ENCODE data around the gene PARP14.

The PARP14 gene

GRCh38 chr3:122772827-122773226 lies 92.2 kb downstream of the PARP14 start:
- TF ChIP-seq CTCF (IDR thresholded peaks at IDR 0.05), result no peak
- Histone ChIP-seq H3K4me3 (no peak overlapping the region), H3K9me3 (no peaks in the 10 kb centered on the region), H3K27ac (no peak overlapping the region), H3K27me3 (no peaks in the 10 kb centered on the region), H3K36me3 (peaks cover 8 to 22% (median 16%) of the 10 kb centered on the region in 3 donors), H3K4me1 (no peaks in the 10 kb centered on the region)
- intact Hi-C loops (cut with DNase I; ENCODE audit: low total_unique reads), result no loop called here
- DNase-seq, result no peak

GRCh38 chr3:122773944-122774509 lies 93.4 kb downstream of the PARP14 start:
- Histone ChIP-seq H3K27ac (no peak overlapping the region), H3K27me3 (no peaks in the 10 kb centered on the region), H3K4me1 (no peaks in the 10 kb centered on the region), H3K36me3 (peaks cover 8 to 17% (median 12%) of the 10 kb centered on the region in 3 donors), H3K9me3 (no peaks in the 10 kb centered on the region), H3K4me3 (no peak overlapping the region)
- intact Hi-C loops (cut with DNase I; ENCODE audit: low total_unique reads), result no loop called here
- no peak for TF ChIP-seq CTCF (IDR thresholded peaks at IDR 0.05)
- DNase-seq, result no peak

- DNase-seq, result no peak
- Histone ChIP-seq H3K36me3 (peaks cover 8 to 17% (median 12%) of the 10 kb centered on the region in 3 donors), H3K4me3 (no peak overlapping the region), H3K27ac (no peak overlapping the region), H3K4me1 (no peaks in the 10 kb centered on the region), H3K9me3 (no peaks in the 10 kb centered on the region), H3K27me3 (no peaks in the 10 kb centered on the region)
- TF ChIP-seq CTCF (IDR thresholded peaks at IDR 0.05), result no peak
- intact Hi-C loops (cut with DNase I; ENCODE audit: low total_unique reads), result no loop called here
These were observed 93.9 kb downstream of the PARP14 start for GRCh38 chr3:122774564-122774963.

- intact Hi-C loops (cut with DNase I; ENCODE audit: low total_unique reads), result no loop called here
- peaks cover 0 to 9% (median 6%) of the 10 kb centered on the region in 3 donors for H3K36me3 ChIP-seq
- no peaks in the 10 kb centered on the region for H3K9me3 ChIP-seq
- DNase-seq, result no peak
- H3K27ac ChIP-seq, result no peak overlapping the region
- TF ChIP-seq CTCF (IDR thresholded peaks at IDR 0.05), result no peak
- no peaks in the 10 kb centered on the region for H3K4me1 ChIP-seq
- no peaks in the 10 kb centered on the region for H3K27me3 ChIP-seq
- no peak overlapping the region for H3K4me3 ChIP-seq
These were observed 96.2 kb downstream of the PARP14 start for GRCh38 chr3:122776675-122777468.

GRCh38 chr3:122777563-122777962 lies 96.9 kb downstream of the PARP14 start:
- no peaks in the 10 kb centered on the region for H3K27me3 ChIP-seq
- intact Hi-C loops (cut with DNase I; ENCODE audit: low total_unique reads), result no loop called here
- no peaks in the 10 kb centered on the region for H3K4me1 ChIP-seq
- no peak for DNase-seq
- TF ChIP-seq CTCF (IDR thresholded peaks at IDR 0.05), result no peak
- H3K36me3 ChIP-seq, result peaks cover 0 to 9% (median 6%) of the 10 kb centered on the region in 3 donors
- no peak overlapping the region for H3K4me3 ChIP-seq
- H3K27ac ChIP-seq, result no peak overlapping the region
- H3K9me3 ChIP-seq, result no peaks in the 10 kb centered on the region
